NB4 (cell line): ENCODE measurements around the gene JMJD1C.

Experiments
- DNase-seq: peaks from one replicate; pipeline ENCODE4 v3.0.0; 2010; ENCODE audit warnings: low read depth
- H3K4me3 ChIP-seq: one replicate; pipeline ENCODE4 v1.5.1; 2011; ENCODE audit warnings: mild to moderate bottlenecking, low read depth, low read length, moderate library complexity
- MYC ChIP-seq: IDR thresholded peaks from 2 replicates; pipeline ENCODE4 v1.6.1; 2011; ENCODE audit warnings: low read depth, low read length
- POLR2A ChIP-seq: IDR thresholded peaks from 2 replicates; pipeline ENCODE4 v1.6.1; 2011; ENCODE audit warnings: mild to moderate bottlenecking; ENCODE audit not compliant: insufficient read length; ENCODE audit errors: extremely low read depth
- TF ChIP-seq, protein P1 (sequence below): IDR thresholded peaks from 2 replicates; pipeline ENCODE4 v1.6.1; 2011; ENCODE audit warnings: low read depth, low read length
- TF ChIP-seq, protein P2 (sequence below): IDR thresholded peaks from one replicate; pipeline ENCODE4 v1.5.1; 2012; ENCODE audit warnings: low read depth, low read length

The JMJD1C gene

DNA sequence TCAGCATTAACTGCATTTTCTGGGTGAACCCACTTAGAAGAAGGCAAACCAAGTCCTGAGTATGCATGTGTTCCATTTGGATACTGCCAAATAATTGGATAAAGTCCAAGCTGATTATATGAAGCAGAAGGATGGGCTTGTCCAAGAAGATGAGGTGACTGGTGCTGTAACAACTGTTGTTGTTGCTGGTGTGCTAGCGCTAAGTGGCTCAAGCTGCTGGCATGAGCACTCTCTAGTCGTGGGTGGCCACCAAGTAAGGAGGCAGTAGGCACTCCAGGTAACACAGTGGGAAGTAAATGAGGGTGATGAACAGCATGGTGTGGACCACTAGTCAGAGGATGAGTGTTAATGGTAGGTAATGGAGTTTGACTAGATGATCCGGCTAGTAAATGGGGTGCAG lies 252.3 kb downstream of the JMJD1C start:
- TF ChIP-seq MYC (no peak), POLR2A (no peak)
- no peak overlapping the region for H3K4me3 ChIP-seq
- DNase-seq: no peak

DNA sequence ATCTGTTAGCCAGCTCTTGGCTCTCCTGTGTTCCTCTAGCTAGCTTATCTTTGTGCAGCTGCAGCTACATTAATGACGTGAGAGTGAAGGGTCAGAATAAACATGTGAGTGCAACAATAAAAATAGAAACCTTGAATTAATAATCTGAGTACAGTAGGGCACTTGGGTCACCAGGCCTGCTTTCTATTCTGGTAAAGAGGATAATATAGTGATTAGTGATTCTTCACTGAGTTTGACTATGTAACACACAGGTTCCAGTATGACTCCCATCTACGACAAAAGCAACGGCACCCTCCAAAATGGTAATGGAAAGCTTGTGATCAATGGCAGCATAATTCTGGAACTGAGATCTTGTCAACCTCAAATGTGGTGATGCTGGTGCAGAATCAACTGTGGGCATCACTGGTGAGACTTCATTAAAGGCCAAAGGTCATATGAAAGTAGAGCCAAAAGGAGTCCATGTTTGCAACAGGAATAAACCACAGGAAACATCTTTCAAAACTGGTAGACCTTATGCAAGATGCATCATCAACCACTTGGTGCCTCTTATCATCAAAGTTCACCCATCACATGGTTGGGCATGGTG lies 255.1 kb downstream of the JMJD1C start:
- peak; percentile 42 for DNase-seq
- H3K4me3 ChIP-seq: no peak overlapping the region
- TF ChIP-seq MYC (no peak), POLR2A (no peak)
- TF ChIP-seq, protein P1, sequence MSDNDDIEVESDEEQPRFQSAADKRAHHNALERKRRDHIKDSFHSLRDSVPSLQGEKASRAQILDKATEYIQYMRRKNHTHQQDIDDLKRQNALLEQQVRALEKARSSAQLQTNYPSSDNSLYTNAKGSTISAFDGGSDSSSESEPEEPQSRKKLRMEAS: no peak
- TF ChIP-seq, protein P2, sequence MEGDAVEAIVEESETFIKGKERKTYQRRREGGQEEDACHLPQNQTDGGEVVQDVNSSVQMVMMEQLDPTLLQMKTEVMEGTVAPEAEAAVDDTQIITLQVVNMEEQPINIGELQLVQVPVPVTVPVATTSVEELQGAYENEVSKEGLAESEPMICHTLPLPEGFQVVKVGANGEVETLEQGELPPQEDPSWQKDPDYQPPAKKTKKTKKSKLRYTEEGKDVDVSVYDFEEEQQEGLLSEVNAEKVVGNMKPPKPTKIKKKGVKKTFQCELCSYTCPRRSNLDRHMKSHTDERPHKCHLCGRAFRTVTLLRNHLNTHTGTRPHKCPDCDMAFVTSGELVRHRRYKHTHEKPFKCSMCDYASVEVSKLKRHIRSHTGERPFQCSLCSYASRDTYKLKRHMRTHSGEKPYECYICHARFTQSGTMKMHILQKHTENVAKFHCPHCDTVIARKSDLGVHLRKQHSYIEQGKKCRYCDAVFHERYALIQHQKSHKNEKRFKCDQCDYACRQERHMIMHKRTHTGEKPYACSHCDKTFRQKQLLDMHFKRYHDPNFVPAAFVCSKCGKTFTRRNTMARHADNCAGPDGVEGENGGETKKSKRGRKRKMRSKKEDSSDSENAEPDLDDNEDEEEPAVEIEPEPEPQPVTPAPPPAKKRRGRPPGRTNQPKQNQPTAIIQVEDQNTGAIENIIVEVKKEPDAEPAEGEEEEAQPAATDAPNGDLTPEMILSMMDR: no peak

DNA sequence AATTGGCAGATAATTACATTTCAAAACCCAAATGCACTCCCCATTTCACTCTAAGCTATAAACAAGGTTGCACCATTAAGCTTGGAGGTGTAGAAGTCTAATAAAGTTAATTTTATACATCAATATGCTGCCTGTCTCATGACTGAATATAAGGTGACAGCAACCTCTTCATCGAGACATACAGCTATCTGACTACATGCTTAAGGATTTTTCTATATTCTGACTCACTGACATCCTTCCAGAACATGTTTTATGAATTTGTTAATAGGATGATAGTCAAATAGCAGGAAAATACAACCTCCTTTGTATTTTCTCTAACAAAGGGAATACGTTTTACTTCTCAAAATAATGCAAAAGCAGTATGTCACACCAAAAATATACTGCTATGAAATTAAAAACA lies 256.1 kb downstream of the JMJD1C start:
- no peak for DNase-seq
- no peak overlapping the region for H3K4me3 ChIP-seq
- TF ChIP-seq, protein P1: no peak
- TF ChIP-seq, protein P2: no peak
- TF ChIP-seq POLR2A: no peak
- no peak for TF ChIP-seq MYC

DNA sequence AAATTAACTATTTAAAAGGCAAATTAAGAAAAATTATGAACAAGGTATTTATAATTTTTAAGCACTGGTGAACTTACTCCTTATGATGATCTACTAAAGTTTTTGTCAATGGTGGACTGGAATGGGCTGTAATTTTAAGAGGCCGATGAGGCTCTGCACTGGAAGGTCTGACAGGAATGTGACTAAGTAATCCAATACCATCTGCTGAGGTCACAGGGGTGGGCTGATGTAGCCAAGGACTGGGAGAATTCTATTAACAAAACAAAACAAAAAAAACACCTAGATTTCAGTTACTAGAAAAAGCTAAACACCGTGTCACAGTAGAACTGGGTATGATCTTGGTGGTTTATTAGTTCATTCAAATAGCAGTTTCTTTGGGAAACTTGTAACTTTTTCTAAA lies 256.8 kb downstream of the JMJD1C start:
- no peak overlapping the region for H3K4me3 ChIP-seq
- TF ChIP-seq, protein P1: no peak
- TF ChIP-seq MYC (no peak), POLR2A (no peak)
- TF ChIP-seq, protein P2: no peak
- DNase-seq: no peak

DNA sequence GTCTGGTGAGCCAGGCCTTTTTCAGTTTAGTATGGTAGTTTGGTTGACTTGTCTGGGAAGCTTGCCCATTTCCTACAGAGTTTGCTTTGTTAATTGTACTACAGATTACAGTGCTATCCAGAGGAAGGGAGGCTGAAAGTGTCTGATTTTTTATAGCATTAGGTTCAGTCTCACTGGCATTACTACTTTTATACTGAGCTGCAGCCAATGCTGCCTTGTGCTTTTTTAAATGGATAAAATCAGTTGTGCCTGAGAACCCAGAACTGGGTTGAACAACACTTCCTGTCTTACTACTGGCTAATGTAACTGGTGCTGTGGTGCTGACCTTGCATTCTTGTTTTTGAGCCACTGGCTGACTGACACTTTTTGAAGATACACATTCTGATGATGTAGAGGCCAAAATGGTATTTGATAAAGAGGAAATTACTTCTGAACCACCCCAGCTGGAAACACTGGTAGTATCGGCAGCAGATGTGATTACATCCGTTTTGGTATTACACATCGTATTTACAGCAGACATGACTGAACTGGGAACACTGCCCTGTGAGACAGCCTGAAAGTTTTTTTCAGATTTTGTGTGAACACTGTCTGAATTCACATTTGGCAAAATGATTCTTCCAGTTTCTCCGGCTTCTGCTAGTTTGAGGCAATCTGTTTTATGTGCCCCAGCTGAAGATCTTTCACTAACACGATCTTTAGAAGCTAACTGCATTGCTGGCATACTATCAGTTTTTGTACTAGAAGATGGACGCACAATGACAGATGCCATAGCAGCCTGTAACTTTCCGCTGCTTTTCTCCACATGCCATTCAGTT lies 258.6 kb downstream of the JMJD1C start:
- H3K4me3 ChIP-seq: no peak overlapping the region
- TF ChIP-seq, protein P2: no peak
- TF ChIP-seq, protein P1: no peak
- TF ChIP-seq POLR2A (no peak), MYC (no peak)
- no peak for DNase-seq

DNA sequence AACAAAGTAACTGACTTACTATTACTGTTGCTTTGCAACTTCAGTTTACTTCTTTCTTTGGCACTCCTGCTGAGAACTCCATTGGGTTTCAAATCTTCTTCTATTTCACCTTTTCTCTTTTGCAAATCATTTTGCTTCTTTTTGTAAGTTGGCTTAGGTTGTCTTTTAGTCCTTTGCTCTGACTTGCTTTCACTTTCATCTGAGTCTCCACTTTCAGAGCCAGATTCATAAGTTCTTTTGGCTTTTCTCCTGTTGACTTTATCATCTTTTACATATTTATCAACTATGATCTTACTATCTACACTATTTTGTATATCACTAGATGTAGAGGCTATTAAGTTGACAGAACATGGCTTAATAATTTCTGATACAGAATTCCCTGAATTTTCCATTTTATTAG lies 259.2 kb downstream of the JMJD1C start:
- TF ChIP-seq, protein P1: no peak
- TF ChIP-seq, protein P2: no peak
- TF ChIP-seq MYC (no peak), POLR2A (no peak)
- DNase-seq: no peak
- H3K4me3 ChIP-seq: no peak overlapping the region
